Panc1 (cell line): Measurements from ENCODE around the gene RTP1. TPM values are rescaled to one million over a fixed set of nuclear protein-coding genes. Genes with fewer than 3 reads are reported as not detected.

Source experiments
- ATAC-seq: fragments of 200-7000 bp; cut with Tn5 transposase; 2 replicates; pipeline ENCODE4 v1.9.1; 2020; ENCODE audit warnings: mild to moderate bottlenecking, moderate library complexity
- BruUV-seq: library from RNA; stranded (reverse); fragments of 400-500 nt; replicated peaks from 2 replicates; lab custom pipeline; 2021; lab: Mats Ljungman, UMichigan
- CTCF ChIA-PET: fragments of 300-600 bp; sonication (Branson Sonifier 250); formaldehyde crosslinking; loops from one replicate; lab custom pipeline; 2022; ENCODE audit warnings: antibody characterized with exemption; lab: Charles Lee
- POLR2A ChIA-PET: fragments of 300-600 bp; sonication (Branson Sonifier 250); formaldehyde crosslinking; loops from one replicate; lab custom pipeline; 2022; ENCODE audit warnings: antibody characterized with exemption; lab: Charles Lee
- DNase-seq: peaks from one replicate; pipeline ENCODE4 v3.0.0-alpha.2; 2010; ENCODE audit warnings: low read depth, low spot score
- H3K27ac ChIP-seq: 2 replicates; pipeline ENCODE4 v1.5.1; 2011; ENCODE audit warnings: mild to moderate bottlenecking, low read length, inconsistent platforms
- H3K27me3 ChIP-seq: fragments of 200-500 bp; sonication (Bioruptor generic); 2 replicates; pipeline ENCODE4 v1.6.0; 2014; ENCODE audit warnings: low read length, inconsistent platforms; ENCODE audit not compliant: control insufficient read depth, insufficient read depth
- H3K36me3 ChIP-seq: fragments of 200-500 bp; sonication (Bioruptor generic); 2 replicates; pipeline ENCODE4 v1.5.1; 2014; ENCODE audit warnings: inconsistent platforms, mild to moderate bottlenecking, low read length, moderate library complexity; ENCODE audit not compliant: control insufficient read depth, insufficient read depth
- H3K4me1 ChIP-seq: 2 replicates; pipeline ENCODE4 v1.5.1; 2011; ENCODE audit warnings: inconsistent platforms, mild to moderate bottlenecking, low read length, moderate library complexity; ENCODE audit not compliant: control insufficient read depth, insufficient read depth
- H3K4me3 ChIP-seq, 2 experiments: 2 replicates each; pipeline ENCODE4 v1.5.1; 2011 to 2012; ENCODE audit warnings: low read depth in 2 of 2, low read length in 2 of 2, mild to moderate bottlenecking in 2 of 2, inconsistent platforms in 1 of 2, moderate library complexity in 1 of 2
- H3K9me3 ChIP-seq: fragments of 200-500 bp; sonication (Bioruptor generic); 2 replicates; pipeline ENCODE4 v1.5.1; 2014; ENCODE audit warnings: low read depth, mild to moderate bottlenecking, inconsistent platforms, low read length, moderate library complexity; ENCODE audit not compliant: control insufficient read depth, insufficient read depth
- CTCF ChIP-seq: fragments of 450-650 bp; IDR thresholded peaks from 2 replicates; pipeline ENCODE4 v1.5.1; 2017; ENCODE audit warnings: mild to moderate bottlenecking
- POLR2AphosphoS5 ChIP-seq: IDR thresholded peaks from 2 replicates; pipeline ENCODE4 v1.6.1; 2012; ENCODE audit warnings: mild to moderate bottlenecking, low read depth, low read length, moderate library complexity
- REST ChIP-seq, 2 experiments: IDR thresholded peaks; 2 replicates each; pipeline ENCODE4 v1.6.1; 2011 to 2012; ENCODE audit warnings: low read depth in 2 of 2, control low read depth in 1 of 2, low read length in 1 of 2, mild to moderate bottlenecking in 1 of 2, moderate library complexity in 1 of 2; ENCODE audit not compliant: insufficient read depth in 1 of 2
- SIN3A ChIP-seq: IDR thresholded peaks from 2 replicates; pipeline ENCODE4 v1.6.1; 2012; ENCODE audit warnings: low read depth, mild to moderate bottlenecking, low read length, moderate library complexity, borderline replicate concordance; ENCODE audit not compliant: insufficient read depth
- TCF7L2 ChIP-seq: IDR thresholded peaks from 2 replicates; pipeline ENCODE4 v1.6.1; 2011; ENCODE audit warnings: mild to moderate bottlenecking, low read depth, low read length, inconsistent platforms
- in situ Hi-C: cut with HindIII; loops from 2 replicates; pipeline ENCODE4 v1.10.0; 2016; ENCODE audit warnings: low sequenced_read_pairs, low pct_unique_long_range_greater_than_20kb
- intact Hi-C: fragments of 100-400 bp; cut with micrococcal nuclease; formaldehyde crosslinking; loops from one replicate; pipeline ENCODE4 v1.10.0; 2022; ENCODE audit not compliant: unreplicated experiment
- total RNA-seq: library from RNA; stranded (reverse); gene quantifications from one replicate; pipeline ENCODE4 v1.2.1, GENCODE V29; 2021; ENCODE audit not compliant: unreplicated experiment

RTP1 gene
- total RNA-seq, 1 experiment from 2014 or later, result not detected

- Histone ChIP-seq H3K9me3 (no peaks in the 10 kb centered on the region), H3K4me1 (no peaks in the 10 kb centered on the region), H3K4me3 (no peak overlapping the region), H3K27me3 (peaks cover 20% of the 10 kb centered on the region), H3K36me3 (no peaks in the 10 kb centered on the region), H3K27ac (no peak overlapping the region)
- ChIA-PET CTCF (no interaction called here), POLR2A (no interaction called here)
- no TSS peak for BruUV-seq
- DNase-seq (no peak), ATAC-seq (no peak)
- in situ Hi-C loops, result no loop called here
- TF ChIP-seq CTCF, result no peak
- no peak for TF ChIP-seq REST (IDR thresholded peaks at IDR 0.05; ENCODE audit: insufficient read depth in 1 of 2, low read depth in 2 of 2, low read length in 1 of 2)
- TF ChIP-seq TCF7L2, result no peak
- TF ChIP-seq SIN3A, result no peak
- no peak for TF ChIP-seq POLR2AphosphoS5
- intact Hi-C loops, result no loop called here
Observed at GRCh38 chr3:187210545-187211327, 13.4 kb downstream of the RTP1 start.

- in situ Hi-C loops (no loop called here), intact Hi-C loops (no loop called here)
- no peak for DNase-seq
- H3K36me3 ChIP-seq, result no peaks in the 10 kb centered on the region
- peaks cover 19% of the 10 kb centered on the region for H3K27me3 ChIP-seq
- H3K4me3 ChIP-seq, result no peak overlapping the region
- no TSS peak for BruUV-seq
- no peak overlapping the region for H3K27ac ChIP-seq
- ChIA-PET POLR2A (no interaction called here), CTCF (no interaction called here)
- no peaks in the 10 kb centered on the region for H3K4me1 ChIP-seq
- no peaks in the 10 kb centered on the region for H3K9me3 ChIP-seq
- no peak for TF ChIP-seq POLR2AphosphoS5
- no peak for ATAC-seq
Observed at GRCh38 chr3:187211532-187212195, 14.4 kb downstream of the RTP1 start.

- in situ Hi-C loops, result no loop called here
- CTCF ChIA-PET, result no interaction called here
Observed at GRCh38 chr3:187212196-187212545, 14.9 kb downstream of the RTP1 start.

More at GRCh38 chr3:187212196-187212545, 14.9 kb downstream of the RTP1 start:
- POLR2A ChIA-PET, result no interaction called here
- no peak overlapping the region for H3K4me3 ChIP-seq
- BruUV-seq, result no TSS peak
- no peaks in the 10 kb centered on the region for H3K4me1 ChIP-seq
- no peaks in the 10 kb centered on the region for H3K9me3 ChIP-seq
- DNase-seq, result no peak
- intact Hi-C loops, result no loop called here
- TF ChIP-seq REST (IDR thresholded peaks at IDR 0.05; ENCODE audit: insufficient read depth in 1 of 2, low read depth in 2 of 2, low read length in 1 of 2) (no peak), TCF7L2 (no peak), SIN3A (no peak), CTCF (no peak), POLR2AphosphoS5 (no peak)
- no peak for ATAC-seq
- peaks cover 23% of the 10 kb centered on the region for H3K27me3 ChIP-seq
- no peaks in the 10 kb centered on the region for H3K36me3 ChIP-seq
- H3K27ac ChIP-seq, result no peak overlapping the region
